Islet of Langerhans (tissue), 1 donor: ENCODE measurements around the gene STK17B.

Source experiments
- FAIRE-seq: peaks from one replicate; lab custom pipeline; 2011; peaks lifted over from hg19 to GRCh38; lab: Jason Lieb, UNC

Gene STK17B

DNA sequence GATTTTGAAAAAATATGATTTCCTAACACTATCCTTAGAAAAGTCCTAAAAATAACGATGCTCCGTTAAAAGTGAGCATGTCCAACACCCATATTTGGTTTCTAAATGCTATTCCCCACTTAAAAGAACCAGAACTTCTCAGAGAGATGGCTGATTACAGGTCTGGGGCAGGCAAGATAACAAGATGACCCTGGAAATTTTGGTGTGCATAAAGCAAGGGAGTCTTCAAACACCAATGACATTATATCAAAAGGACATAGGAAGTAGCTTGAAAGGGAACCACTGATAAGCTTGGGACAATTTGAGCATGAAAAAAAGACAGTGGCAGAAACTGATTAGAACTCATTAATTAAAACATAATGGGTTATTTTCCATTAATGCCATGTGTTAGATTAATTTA is 17.9 kb downstream of the STK17B start:
- FAIRE-seq: no peak

DNA sequence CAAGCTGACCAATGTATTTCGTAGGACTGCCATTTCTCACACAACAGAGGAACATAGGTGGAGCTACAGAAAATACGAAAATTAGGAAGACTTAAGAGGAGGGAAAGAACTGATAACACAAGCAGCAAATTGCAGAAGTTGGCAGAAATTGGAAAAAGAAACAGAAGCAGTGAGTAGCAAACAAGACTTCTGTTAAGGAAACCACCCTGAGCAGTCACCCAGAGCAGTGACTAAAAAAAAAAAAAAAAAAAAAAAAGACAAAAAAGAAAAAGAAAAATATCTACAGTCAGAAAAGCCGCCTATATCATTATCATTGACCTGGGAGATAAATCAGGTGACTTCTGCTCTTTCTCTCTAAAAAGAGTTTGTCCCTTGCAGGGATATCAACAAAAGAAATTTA is 21.4 kb downstream of the STK17B start:
- no peak for FAIRE-seq

DNA sequence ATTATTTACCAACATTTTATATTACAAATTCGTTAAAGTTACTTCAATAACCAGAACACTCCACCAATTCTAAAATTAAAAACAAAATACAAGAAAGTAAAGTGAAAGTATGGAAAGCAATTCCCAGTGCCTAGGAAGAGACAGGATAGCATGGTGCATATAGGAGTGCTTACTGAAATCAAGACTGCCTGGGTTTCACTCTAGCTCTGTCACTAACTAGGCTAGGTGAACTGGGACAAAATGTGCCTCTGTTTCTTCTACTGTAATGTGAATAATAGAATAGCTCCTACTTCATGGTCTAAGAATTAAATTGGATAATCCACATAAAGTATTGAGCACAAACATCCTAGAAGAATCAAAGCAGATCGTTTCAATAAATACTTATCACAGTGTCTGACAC is 22.6 kb downstream of the STK17B start:
- FAIRE-seq: no peak

DNA sequence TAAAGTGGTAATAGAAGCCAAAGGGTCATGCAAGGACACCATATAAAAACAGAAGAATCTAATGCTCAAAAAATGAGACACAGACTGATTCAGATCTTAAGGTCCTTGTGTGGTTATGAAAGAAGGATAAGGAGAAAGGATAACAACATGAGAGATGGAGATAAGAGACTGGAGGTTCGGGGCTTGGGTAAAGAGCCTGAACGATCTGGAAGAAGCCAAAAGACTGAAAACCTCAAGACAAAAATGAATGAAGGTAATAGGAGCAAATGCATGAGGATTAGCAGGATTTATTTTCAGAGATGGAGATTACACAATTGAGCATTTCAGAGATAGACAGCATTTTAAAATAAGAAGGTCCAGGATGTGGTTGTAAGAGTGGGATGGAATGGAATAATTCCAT is 26.1 kb downstream of the STK17B start:
- FAIRE-seq: no peak

DNA sequence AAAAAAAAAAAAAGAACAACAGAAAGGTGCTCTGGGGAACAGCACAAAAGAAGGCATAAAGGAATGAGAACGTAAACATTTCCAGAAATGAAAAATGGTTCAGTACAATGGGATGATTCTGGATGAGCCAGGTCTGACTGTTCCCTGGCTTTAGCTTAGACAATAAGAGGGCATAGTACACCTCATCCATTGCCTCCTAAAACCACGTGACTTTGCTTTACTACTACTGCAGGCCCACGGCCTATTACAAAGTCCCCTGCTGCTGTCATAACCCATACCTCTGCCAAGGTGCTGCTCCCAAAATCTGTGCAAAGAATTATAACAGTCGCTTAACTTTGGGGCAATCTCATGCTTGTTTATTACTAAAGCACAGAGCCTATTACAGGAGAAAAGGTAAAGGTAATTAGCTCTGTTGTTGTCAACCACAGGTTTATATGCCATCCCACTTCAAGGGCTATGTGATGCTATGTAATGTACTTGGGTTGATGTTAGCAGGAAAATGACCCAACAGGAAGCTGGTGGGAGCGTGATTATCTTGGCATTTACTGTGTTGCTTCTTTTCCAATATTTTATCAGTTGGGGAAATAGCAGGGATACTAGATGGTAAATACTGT is 26.8 kb downstream of the STK17B start:
- no peak for FAIRE-seq

DNA sequence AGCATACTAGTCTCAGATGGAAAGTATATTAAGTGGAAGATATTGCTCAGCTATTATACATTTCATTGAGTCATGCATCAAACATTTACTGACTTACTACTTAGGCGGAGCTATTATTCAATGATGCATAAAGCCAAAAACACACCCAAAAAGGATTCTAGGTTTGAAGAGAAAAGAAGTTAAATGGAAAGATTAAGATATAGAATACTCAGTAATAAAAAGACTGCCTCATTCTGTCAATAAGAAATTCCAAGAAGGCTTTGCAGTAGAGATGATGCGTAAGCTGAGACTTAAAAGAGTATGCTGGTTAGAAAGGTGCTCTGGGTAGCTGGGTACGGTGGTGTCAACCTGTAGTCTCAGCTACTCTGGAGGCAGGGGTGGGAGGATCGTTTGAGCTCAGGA is 27.6 kb downstream of the STK17B start:
- no peak for FAIRE-seq

DNA sequence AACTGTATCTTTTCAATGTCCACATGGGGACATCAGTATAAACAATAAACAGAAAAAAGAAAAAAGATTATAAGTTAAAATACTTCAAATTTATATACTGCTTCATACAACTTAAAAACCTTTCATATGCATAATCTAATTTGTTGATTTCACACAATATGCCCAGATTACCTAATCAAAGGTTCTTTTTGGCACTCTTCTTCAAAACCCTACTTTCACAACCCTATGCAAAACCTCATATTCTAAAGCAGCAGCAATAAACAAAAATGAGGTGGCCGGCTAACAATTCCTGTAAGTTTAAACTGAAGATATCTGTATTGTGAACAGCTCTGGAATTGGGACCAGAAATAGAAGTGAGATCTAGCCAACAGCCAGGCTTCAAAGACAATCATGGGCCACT is 28.6 kb downstream of the STK17B start:
- FAIRE-seq: no peak

DNA sequence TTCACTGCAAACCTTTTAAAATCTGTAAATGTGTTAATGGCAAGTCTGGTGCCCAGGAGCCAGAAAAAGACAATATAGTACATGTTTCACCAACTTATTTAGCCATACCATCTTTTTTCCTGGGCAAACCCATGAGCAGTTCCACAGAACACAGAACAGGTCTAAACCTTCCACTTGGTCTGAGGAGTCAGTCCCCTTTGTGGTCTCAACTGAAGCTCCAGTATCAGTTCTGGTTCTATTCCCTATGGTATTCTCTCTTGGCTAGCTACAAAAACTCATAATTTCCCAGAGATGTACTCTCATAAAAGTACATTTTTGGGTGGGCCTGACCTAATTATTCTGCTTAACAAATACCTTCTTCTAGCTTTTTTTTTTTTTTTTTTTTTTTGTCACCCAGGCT is 31.2 kb downstream of the STK17B start:
- no peak for FAIRE-seq

DNA sequence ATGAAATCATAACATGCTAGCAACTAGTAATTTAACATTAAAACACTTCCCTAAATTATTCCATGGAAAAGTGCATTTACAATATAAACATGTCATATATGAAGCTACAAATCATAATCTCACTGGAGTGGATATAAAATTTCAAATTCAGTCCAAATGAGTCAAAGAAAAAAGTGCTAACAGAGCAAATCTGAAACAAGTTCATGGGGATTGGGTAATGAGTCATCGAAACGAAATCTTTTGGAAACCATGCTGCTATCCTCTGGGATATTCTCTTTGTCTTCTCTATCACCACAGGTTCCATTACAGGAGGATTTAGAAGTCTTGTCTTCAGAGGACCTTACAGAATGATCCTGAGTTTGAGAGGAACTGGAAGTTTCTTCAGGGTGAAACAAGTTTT is 34.1 kb downstream of the STK17B start:
- no peak for FAIRE-seq

DNA sequence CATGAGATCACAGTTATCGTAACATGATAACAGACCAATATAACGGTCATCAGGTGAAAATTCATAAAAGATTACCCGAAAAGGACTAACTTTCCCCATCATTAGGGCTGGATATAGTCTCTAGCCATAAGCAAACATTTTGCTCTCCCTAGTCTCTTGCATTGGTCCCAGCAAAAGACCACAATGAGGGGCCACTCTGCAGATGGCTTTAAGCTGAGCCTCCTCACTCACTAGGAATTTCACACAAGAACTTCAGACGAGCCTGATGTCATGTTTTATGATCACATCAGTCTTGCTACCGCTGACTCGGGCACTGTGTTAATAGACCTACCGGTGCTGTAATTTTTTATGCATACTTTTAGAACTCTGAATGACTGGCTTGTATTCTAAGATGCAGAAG is 35.2 kb downstream of the STK17B start:
- FAIRE-seq: no peak

DNA sequence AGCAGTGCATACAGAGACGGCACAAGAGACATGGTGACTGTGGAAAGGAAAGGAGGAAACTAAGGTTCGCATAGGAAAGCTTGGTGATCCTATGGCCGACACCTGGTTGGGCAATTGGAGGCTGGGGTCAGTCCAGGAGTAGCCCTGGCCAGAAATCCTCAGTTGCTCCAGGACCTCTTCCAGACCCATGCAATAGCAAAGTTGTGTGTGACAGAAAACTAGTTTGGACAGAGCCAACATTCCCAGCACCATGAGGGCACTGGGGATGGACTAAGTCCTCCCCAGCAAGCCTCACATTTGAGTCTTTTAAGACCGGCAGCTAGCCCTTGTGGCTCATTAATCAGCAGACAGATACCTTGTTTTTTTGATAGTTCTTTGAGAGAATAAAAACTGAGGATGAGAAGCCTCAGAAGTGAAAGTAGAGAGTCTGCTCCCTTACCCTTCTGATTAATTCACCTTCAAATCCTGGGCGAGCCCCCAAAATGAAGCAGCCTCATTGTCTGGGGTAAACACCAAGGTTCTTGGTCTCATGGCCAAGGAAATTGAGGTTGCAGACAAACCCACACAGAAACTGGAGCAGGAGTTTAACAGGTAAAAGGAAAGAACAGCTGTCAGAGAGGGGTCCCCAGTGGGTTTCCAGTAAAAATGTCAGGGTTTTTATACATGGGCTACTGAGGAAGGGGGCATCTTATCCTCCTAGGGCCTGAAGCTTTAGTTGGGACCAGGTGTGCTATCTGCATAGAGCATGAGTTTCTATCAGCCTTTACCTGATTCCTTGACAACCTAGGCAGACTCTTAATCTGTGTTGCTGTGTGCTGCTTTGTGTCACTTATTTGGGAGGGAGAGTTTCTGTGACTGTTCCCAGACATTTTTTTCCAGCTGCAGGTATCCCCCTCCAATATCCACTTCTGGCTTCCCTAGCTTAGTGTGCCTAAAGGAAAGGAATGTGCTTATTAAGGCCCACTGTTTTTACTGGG is 39.1 kb downstream of the STK17B start:
- no peak for FAIRE-seq

DNA sequence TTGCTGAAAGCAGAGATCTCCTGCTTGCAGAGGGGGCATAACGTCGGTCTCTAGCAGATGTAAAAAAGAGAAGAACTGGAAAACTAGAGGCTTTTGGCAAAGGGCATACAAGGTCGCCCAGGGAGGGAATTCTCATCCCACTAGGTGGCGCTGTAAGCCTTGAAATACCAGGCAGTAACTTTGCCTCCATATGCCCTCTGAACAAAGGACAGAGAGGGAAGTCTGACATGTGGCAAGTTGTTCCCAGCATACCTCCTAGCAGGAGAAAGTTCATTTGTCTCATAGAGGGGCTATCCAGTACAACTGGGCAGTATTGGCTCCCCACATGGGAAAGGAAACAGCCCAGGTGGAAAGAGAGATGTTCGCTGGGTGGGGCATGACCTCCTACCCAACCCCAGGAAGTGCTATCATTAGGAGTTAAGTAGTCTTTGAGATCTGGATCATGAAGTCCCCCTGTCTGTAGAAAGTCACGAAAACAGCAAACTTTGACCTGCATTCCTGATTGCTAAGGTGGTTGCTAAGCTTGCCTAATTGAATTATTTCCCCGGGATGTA is 39.9 kb downstream of the STK17B start:
- no peak for FAIRE-seq

DNA sequence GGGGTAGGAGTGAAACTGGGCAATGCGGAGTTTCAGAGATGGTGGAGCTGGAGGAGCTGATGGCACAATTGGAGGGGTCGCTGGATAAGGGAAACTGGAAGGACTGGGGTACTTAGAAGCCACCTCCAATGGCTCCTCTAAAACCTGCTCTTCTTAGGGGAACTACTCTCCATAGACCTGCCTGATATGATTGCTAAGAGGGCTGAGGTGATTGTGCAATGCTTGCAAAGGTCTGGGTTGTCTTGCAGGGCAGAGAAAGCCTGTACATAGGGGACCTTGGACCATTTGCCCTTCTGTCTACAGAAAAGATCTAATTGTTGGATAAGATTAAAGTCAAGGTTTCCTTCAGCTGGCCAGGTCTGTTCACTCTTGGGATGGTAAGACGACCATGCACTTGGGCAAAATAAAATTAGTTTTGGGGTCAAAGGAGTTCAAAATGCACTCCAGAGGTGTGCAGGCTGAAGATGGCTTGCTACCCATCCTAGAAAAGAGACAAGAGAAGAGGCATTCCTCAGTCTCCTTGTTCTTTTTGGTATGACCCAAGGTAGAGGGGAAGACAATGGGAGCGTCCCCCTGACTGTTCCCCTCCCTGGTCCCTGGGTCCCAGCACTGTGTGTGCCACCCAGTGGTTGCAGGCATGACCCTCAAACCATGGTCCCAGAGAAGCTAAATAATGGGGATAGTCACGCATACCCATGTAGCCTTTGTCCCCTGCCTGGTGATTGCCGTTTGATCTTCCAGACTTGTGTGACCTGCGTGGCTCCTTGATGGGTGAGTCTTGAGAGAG is 41.1 kb downstream of the STK17B start:
- no peak for FAIRE-seq

DNA sequence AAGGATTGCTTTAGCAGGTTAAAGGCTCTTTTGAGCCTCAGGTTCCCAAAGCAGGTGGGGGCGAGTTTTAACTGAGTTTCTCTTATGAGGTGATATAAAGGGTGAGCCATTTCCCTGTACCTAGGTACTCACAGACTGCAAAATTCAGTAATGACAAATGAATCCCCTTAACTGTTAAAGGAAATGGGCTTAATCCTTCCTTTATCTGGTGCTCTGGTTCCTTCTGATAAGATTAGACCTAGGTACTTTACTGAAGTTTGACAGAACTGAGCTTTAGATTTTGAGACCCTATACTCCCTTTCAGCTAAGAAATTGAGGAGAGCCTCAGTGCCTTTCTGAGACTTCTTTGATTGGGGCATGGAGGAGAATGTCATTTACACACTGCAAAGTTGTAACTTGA is 42.6 kb downstream of the STK17B start:
- FAIRE-seq: no peak

DNA sequence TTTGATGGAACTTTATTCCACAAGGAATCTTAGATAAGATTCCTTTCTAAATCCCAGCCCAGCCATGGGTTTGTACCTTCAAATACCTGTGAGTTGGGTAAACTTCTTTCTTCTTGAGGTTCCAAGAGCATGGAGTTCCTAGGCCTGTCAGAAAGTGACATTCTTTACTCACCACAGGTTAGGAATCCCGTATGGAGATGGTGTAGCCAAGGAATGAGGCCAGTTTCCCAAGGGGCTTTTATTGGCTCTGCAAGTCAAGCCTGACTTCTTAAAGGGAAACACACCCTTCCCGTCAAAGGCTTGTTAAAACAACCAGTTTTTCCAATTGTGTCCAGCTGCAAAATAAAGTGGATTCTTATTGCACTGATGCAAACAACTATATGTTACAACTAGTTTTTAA is 45.8 kb downstream of the STK17B start:
- FAIRE-seq: no peak

DNA sequence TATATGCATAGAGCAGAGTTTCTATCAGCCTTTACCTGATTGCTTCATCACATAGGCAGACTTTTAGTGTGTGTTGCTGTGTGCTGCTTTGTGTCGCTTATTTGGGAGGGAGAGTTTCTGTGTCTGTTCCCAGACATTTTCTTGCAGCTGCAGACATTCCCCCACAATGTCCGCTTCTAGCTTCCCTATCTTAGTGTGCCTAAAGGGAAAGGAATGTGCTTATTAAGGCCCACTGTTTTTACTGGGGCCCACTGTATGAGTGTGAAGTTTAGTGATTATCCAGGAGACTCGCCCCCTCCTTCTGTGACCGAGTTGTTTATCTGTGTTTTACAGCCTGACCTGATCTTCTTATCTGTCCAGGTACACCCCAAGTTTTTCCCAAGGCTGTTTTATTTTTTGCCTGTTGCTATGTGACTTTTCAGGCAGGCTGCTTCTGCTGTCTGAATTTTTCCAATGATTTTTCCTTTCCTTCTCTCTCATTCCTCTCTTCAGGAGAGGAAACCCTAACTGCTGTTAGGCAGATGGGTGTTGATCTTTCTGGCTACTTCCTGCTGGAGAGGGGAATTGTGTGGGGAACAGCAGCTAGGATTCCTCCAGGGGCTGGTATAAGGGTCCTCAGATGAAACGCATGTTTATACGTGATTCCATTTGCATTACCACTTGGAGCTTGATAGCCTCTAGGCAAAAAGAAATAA is 47.6 kb downstream of the STK17B start:
- FAIRE-seq: no peak

DNA sequence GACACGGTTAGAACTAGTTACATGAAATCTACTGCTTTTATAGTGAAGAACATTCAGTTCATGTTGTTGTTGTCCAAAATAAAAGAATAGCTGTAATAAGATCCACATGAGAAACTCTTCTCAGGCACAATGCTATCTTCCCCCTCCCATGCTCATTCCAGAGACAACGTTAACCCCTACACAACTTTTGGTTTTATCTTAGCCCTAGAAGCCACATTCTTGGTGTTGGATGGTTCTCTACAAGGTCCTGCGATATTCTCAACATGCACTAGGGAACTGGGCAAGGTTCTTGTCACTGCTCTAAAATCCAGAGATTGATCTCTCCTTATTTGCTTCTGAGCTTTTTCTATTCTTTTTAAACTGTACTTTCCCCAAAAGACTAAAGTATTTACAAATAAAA is 51.5 kb downstream of the STK17B start:
- FAIRE-seq: no peak

DNA sequence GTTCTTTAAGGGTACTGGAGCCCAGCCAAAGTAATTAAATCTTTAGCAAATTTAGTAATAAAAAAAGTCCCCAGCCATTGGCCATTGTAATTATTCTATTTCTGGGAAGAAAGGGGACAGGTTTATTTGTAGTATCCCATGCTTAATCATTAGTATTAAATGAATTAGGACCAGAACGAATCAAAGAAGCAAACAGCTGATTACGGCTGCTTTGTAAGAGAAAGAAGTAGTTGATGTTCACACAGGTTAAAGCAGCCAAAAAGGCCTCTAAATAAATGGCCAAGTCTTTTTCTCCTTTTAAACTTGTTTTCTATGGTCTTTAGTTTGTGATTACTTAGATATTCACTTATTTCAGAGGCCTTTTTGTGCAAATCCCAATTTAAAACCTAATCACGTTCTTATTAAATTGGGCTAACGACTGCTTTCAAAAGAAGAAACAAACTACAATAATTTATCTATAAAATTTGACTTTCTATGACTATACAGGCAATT is 54.1 kb downstream of the STK17B start:
- no peak for FAIRE-seq

DNA sequence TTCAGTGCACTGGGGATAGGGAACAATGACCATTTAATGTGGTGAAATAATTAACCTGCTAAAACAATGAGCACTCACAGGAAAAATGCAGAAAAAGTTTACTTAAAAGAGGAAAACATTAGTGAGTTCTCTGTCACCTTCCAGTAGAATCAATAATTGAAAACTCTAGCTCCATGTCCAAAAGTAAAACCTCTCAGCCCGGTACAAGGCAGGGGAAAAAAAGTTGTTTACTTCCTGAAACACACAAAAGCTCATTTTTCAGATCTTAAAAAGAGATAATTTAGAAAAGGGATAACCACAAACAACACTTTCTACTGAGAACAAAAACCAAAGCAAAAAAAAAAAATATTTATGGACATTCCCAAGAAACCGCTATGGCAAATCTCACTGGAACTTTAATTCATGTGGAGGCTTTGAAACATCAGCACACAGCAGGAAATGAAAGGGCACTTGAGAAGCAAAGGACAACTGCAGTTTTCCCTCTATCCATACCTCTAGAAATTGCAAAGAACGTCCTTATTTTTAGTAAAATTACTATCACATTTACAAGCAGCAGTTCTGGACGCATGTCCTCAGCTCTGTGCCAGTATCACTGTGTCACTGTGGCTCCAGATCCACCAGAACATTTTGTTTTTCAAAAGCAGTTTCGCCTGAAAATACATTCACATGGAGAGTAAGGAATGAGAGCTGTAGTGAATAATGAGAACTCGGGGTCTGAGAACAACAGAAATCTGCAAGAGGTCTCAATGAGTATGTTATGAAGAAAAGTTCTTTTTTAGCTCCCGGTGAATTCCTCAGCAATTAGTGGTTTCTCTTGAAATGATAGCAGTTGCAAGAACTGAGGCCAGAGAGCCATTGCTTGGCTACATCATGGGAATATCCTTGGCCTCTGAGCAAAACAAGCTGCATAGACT is 58.1 kb downstream of the STK17B start:
- no peak for FAIRE-seq

DNA sequence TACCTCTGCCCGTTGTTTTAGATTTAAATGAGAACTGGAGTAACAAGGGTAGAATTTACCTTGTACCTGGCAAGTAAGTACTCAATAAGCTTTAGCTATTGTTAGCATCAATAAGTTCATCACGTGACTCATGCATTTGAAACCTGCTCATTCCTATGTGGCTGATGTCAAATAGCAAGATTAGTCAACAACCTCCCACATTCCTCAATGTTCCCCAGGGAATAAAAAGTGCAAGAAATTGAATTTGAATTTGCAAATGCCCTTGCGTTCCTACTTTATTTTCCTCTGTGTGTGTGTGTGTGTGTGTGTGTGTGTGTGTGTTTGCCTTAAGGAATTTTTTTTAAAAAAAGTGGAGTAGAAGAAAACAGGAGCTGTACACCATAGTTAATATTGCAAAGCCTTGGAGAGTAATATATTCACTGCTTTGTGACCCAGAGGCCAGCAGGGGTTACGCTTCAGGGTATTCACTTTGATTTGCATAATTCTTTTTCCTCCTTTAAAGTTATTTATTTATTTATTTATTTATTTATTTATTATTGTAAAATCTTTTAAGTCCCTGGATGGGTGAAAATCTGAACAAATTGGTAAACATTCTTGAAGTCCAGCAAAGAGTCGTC is 58.9 kb downstream of the STK17B start:
- no peak for FAIRE-seq
